HepG2 (cell line): ENCODE measurements around the gene IDH3G. TPM values are rescaled to one million over a fixed set of nuclear protein-coding genes. Genes with fewer than 3 reads are reported as not detected.

ENCODE experiments used
- ARID5B ChIP-seq: IDR thresholded peaks from 2 replicates; pipeline ENCODE4 v1.4.0; 2020; ENCODE audit warnings: mild to moderate bottlenecking, missing genetic modification reagents
- ARNT ChIP-seq: fragments of 450-650 bp; IDR thresholded peaks from 2 replicates; pipeline ENCODE4 v1.6.1; 2017
- CENPT ChIP-seq: sonication (generic); formaldehyde crosslinking; IDR thresholded peaks from 2 replicates; pipeline ENCODE4 v1.8.0; 2022; ENCODE audit warnings: low read depth, mild to moderate bottlenecking, moderate library complexity, missing genetic modification reagents
- ETV5 ChIP-seq: IDR thresholded peaks from 2 replicates; pipeline ENCODE4 v1.6.1; 2018; ENCODE audit warnings: missing biosample characterization, missing genetic modification reagents, inconsistent platforms, borderline replicate concordance
- MXI1 ChIP-seq: IDR thresholded peaks from 3 replicates; pipeline ENCODE4 v1.6.1; 2012; ENCODE audit warnings: low read depth, low read length, inconsistent platforms, borderline replicate concordance
- MYNN ChIP-seq: sonication (generic); formaldehyde crosslinking; IDR thresholded peaks from 2 replicates; pipeline ENCODE4 v1.4.0; 2020; ENCODE audit warnings: mild to moderate bottlenecking, low read depth, missing genetic modification reagents
- POGZ ChIP-seq: sonication (generic); formaldehyde crosslinking; IDR thresholded peaks from 2 replicates; pipeline ENCODE4 v1.4.0; 2020; ENCODE audit warnings: mild to moderate bottlenecking, missing genetic modification reagents
- SSRP1 ChIP-seq: IDR thresholded peaks from 2 replicates; pipeline ENCODE4 v1.6.1; 2016; ENCODE audit warnings: control low read depth
- TBL1XR1 ChIP-seq: fragments of 150-350 bp; IDR thresholded peaks from 2 replicates; pipeline ENCODE4 v1.6.1; 2014; ENCODE audit warnings: borderline replicate concordance, low read length; ENCODE audit not compliant: partially characterized antibody
- ZHX1 ChIP-seq: sonication (generic); formaldehyde crosslinking; IDR thresholded peaks from 2 replicates; pipeline ENCODE4 v1.8.1; 2022; ENCODE audit warnings: low read depth, mild to moderate bottlenecking, missing genetic modification reagents
- ZNF292 ChIP-seq: sonication (generic); formaldehyde crosslinking; IDR thresholded peaks from 2 replicates; pipeline ENCODE4 v1.8.1; 2022; ENCODE audit warnings: mild to moderate bottlenecking, low read depth, missing genetic modification reagents, borderline replicate concordance
- ZNF331 ChIP-seq: sonication (generic); formaldehyde crosslinking; IDR thresholded peaks from 2 replicates; pipeline ENCODE4 v1.4.0; 2020; ENCODE audit warnings: missing genetic modification reagents
- ZNF776 ChIP-seq: sonication (generic); formaldehyde crosslinking; IDR thresholded peaks from 2 replicates; pipeline ENCODE4 v1.4.0; 2020; ENCODE audit warnings: mild to moderate bottlenecking, missing genetic modification reagents
- ZNF850 ChIP-seq: sonication (generic); formaldehyde crosslinking; conservative IDR thresholded peaks from 2 replicates; pipeline ENCODE4 v1.9.0; 2021; ENCODE audit warnings: mild to moderate bottlenecking, missing genetic modification reagents
- polyA plus RNA-seq, 8 experiments: library from polyadenylated mRNA; depleted of rRNA in 3 of 8; stranded (reverse) in 7 of 8; unstranded in 1 of 8; fragments of >200 nt; fragmentation: Illumina TruSeq in 4 of 8; extraction: Trizol in 4 of 8; gene quantifications; 2 replicates each; pipeline versions ENCODE4 v1.2.1 to v1.2.3, GENCODE V29; 2011 to 2016; ENCODE audit warnings: low read depth in 4 of 8, missing spikeins in 1 of 8, mixed read lengths in 1 of 8; ENCODE audit not compliant: insufficient read depth in 1 of 8
- total RNA-seq, 5 experiments: library from RNA; depleted of rRNA; stranded (reverse); fragments of >200 nt; fragmentation: Illumina TruSeq; extraction: Trizol; gene quantifications; 2 replicates each; pipeline ENCODE4 v1.2.3, GENCODE V29; 2016; ENCODE audit warnings: low read depth in 1 of 5
- TF ChIP-seq, protein P1 (sequence below): sonication (generic); formaldehyde crosslinking; IDR thresholded peaks from 2 replicates; pipeline ENCODE4 v1.8.0; 2023; ENCODE audit warnings: mild to moderate bottlenecking, missing genetic modification reagents
- TF ChIP-seq, protein P2 (sequence below): sonication (generic); formaldehyde crosslinking; IDR thresholded peaks from 2 replicates; pipeline ENCODE4 v1.5.0; 2020; ENCODE audit warnings: mild to moderate bottlenecking, missing genetic modification reagents, moderate library complexity
- TF ChIP-seq, protein P3 (sequence below): sonication (generic); formaldehyde crosslinking; IDR thresholded peaks from 2 replicates; pipeline ENCODE4 v1.5.0; 2020; ENCODE audit warnings: missing genetic modification reagents

The IDH3G gene
- total and polyA plus RNA-seq, 2 of the 13 experiments (the other 11 are each of a cell fraction or from before 2014, with no cell fraction given): 18.7 to 35.5 TPM

- TF ChIP-seq ZNF331 (CRISPR knock-in tag): no peak
- TF ChIP-seq ZNF292 (CRISPR knock-in tag): no peak
- no peak; the same call in 1 of the 2 replicates for TF ChIP-seq ZNF776 (CRISPR knock-in tag)
- TF ChIP-seq CENPT (CRISPR knock-in tag): no peak
- no peak for TF ChIP-seq ARNT
- TF ChIP-seq, protein P1, sequence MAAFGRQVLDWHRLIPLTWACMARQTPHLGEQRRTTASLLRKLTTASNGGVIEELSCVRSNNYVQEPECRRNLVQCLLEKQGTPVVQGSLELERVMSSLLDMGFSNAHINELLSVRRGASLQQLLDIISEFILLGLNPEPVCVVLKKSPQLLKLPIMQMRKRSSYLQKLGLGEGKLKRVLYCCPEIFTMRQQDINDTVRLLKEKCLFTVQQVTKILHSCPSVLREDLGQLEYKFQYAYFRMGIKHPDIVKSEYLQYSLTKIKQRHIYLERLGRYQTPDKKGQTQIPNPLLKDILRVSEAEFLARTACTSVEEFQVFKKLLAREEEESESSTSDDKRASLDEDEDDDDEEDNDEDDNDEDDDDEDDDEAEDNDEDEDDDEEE (CRISPR knock-in tag): 0 out of 2 replicates have a peak, but pooled peaks have one; percentile 67
- no peak for TF ChIP-seq TBL1XR1
- TF ChIP-seq ZNF850 (CRISPR knock-in tag): no peak
- peak; percentile 78 for TF ChIP-seq POGZ
- no peak for TF ChIP-seq MYNN (CRISPR knock-in tag)
- TF ChIP-seq ARID5B (CRISPR knock-in tag): no peak; the same call in 1 of the 2 replicates
- peak; percentile 75; the same call in 1 of the 3 replicates for TF ChIP-seq MXI1
- TF ChIP-seq, protein P2, sequence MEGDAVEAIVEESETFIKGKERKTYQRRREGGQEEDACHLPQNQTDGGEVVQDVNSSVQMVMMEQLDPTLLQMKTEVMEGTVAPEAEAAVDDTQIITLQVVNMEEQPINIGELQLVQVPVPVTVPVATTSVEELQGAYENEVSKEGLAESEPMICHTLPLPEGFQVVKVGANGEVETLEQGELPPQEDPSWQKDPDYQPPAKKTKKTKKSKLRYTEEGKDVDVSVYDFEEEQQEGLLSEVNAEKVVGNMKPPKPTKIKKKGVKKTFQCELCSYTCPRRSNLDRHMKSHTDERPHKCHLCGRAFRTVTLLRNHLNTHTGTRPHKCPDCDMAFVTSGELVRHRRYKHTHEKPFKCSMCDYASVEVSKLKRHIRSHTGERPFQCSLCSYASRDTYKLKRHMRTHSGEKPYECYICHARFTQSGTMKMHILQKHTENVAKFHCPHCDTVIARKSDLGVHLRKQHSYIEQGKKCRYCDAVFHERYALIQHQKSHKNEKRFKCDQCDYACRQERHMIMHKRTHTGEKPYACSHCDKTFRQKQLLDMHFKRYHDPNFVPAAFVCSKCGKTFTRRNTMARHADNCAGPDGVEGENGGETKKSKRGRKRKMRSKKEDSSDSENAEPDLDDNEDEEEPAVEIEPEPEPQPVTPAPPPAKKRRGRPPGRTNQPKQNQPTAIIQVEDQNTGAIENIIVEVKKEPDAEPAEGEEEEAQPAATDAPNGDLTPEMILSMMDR (CRISPR knock-in tag): peak; percentile 68
- no peak for TF ChIP-seq SSRP1 (CRISPR knock-in tag)
- peak; percentile 57; the same call in 1 of the 2 replicates for TF ChIP-seq ETV5 (CRISPR knock-in tag)
- TF ChIP-seq ZHX1 (CRISPR knock-in tag): peak; percentile 97
- TF ChIP-seq, protein P3, sequence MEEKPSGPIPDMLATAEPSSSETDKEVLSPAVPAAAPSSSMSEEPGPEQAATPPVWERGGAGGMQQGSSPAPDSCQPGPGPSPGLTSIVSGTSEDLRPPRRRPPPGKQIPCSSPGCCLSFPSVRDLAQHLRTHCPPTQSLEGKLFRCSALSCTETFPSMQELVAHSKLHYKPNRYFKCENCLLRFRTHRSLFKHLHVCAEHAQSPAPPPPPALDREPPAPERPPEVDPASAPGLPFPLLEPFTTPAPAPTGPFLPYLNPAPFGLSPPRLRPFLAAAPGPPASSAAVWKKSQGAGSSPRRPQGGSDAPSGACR (CRISPR knock-in tag): no peak
Measured at GRCh38 chrX:153794018-153794896, at the start of gene IDH3G, which contains the start of gene SSR4 (continued).
